ENCODE results near the gene RAI1.

GRCh38 chr17:17708295-17708694, 27.0 kb downstream of the RAI1 start:
- TF ChIP-seq CTCF (conservative IDR thresholded peaks at IDR 0.05; ENCODE audit: low read length): no peak
- no peak for TF ChIP-seq EZH2phosphoT487 (IDR thresholded peaks at IDR 0.05; ENCODE audit: borderline replicate concordance, low read depth, low read length)

Measured in OCI-LY7 (cell line).